ENCODE measurements around the gene EYA2.

The EYA2 gene

DNA sequence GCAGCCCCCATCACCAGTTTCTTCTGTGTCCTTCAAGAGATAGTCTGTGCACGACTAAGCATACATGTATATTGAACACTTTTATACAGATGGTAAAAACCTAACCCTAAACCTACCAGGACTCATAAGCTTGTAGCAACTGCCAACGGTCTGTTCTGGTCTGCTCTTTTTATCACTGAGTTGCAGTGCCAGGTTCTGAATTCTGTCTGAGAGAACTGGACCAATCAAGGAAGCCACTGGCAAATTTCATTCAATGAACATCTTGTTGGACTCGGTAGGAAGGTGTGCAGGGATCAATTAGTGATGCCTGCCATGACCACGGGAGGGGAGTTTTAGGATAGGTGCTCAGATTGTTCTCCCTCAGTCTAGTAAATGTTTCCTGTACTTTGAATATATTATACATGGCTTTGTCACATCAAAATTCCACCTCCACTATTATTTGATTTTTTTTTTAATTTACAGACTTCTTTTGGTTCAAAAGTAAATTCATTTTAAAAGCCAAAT lies 146.8 kb downstream of the EYA2 start:
- DNase-seq (no peak), ATAC-seq (no peak)
- Mint-ChIP-seq H3K9me3 (no peaks in the 10 kb centered on the region), H3K27ac (no peak overlapping the region), H3K4me1 (no peaks in the 10 kb centered on the region), H3K36me3 (ENCODE audit: low read depth) (no peaks in the 10 kb centered on the region), H3K27me3 (peaks cover 9% of the 10 kb centered on the region), H3K4me3 (no peak overlapping the region)

DNA sequence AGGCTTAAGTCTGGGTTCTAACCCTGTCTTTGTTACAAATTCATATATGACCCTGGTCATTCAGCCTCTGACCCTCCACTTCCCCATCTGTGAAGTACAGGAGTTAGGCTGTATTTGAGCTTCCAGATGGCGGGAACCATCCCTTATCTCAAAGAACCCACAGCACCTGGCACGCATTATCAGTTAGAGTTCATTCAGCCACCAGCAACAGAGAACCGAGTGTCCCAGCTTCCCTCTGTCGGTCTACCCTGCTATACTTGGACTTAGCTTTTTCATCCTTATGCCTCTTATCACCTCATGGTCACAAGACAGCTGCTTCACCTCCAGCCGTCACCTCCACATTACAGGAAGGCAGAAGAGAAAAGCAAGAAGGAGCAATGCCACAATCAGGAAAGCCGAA lies 147.8 kb downstream of the EYA2 start:
- Mint-ChIP-seq H3K27ac (no peak overlapping the region), H3K4me1 (no peaks in the 10 kb centered on the region), H3K4me3 (no peak overlapping the region), H3K27me3 (peaks cover 9% of the 10 kb centered on the region), H3K9me3 (no peaks in the 10 kb centered on the region), H3K36me3 (ENCODE audit: low read depth) (no peaks in the 10 kb centered on the region)
- DNase-seq (no peak), ATAC-seq (no peak)

DNA sequence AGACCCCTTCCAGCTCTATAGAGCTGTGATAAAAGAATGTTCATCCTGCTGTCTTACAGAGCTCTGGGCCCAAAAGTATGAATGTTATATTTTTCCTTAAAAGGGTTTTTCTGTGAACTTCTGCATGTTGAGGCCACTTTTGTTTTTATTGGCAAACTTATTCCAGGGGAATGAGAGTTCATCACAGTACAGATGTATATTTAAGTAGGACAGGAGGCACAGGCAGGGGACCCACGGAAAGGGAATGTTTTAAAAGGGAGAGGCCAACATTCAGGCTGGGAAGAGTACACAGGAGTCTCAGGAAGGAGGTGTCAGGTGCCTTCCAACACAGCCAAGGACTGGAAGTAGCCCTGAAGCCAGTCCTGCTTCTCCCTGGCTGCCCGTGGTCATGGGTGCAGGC lies 148.4 kb downstream of the EYA2 start:
- DNase-seq = no peak
- H3K9me3 Mint-ChIP-seq = no peaks in the 10 kb centered on the region
- H3K27ac Mint-ChIP-seq = no peak overlapping the region
- no peak for ATAC-seq
- H3K4me3 Mint-ChIP-seq = no peak overlapping the region
- peaks cover 9% of the 10 kb centered on the region for H3K27me3 Mint-ChIP-seq
- H3K4me1 Mint-ChIP-seq = no peaks in the 10 kb centered on the region
- H3K36me3 Mint-ChIP-seq (ENCODE audit: low read depth) = no peaks in the 10 kb centered on the region

DNA sequence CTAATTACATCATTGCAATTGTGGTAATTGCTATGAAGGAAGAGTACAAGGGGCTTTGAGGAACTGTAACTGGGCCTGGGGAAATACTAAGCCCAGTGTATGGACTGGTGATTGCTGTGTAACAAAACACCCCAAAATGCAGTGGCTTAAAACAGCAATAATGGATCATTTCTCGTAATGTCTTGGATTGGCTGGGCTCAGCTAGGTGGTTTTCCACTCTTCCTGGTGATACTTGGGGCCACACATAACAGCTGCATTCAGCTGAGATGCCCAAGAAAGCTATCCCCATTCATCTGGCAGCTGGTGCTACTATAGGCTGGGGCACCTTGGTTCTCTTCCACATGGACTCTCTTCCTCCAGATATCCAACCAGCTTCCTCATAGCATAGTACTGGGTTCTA lies 150.3 kb downstream of the EYA2 start:
- H3K4me3 Mint-ChIP-seq = no peak overlapping the region
- peaks cover 9% of the 10 kb centered on the region for H3K27me3 Mint-ChIP-seq
- no peaks in the 10 kb centered on the region for H3K36me3 Mint-ChIP-seq (ENCODE audit: low read depth)
- DNase-seq = no peak
- H3K27ac Mint-ChIP-seq = no peak overlapping the region
- H3K9me3 Mint-ChIP-seq = no peaks in the 10 kb centered on the region
- no peaks in the 10 kb centered on the region for H3K4me1 Mint-ChIP-seq
- no peak for ATAC-seq

DNA sequence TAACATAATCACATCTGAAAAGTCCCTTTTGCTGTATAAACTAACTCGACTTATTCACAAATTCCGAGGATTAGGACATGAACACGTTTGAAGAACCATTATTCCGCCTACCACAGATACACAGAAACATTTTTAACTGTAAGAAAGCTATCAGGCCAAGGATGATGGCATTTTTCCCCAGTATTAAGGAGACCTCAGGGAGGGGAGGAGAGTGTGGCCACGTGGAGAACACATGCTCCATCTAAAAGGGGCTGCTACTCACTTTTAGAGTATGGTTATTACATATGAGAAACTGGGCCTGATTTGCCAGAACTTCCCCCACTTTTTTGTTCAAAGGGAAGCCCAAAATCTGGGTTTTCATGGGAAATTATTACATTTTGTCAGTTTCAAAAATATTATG lies 153.4 kb downstream of the EYA2 start:
- H3K4me1 Mint-ChIP-seq = no peaks in the 10 kb centered on the region
- peaks cover 7% of the 10 kb centered on the region for H3K27me3 Mint-ChIP-seq
- H3K9me3 Mint-ChIP-seq = no peaks in the 10 kb centered on the region
- H3K4me3 Mint-ChIP-seq = no peak overlapping the region
- no peaks in the 10 kb centered on the region for H3K36me3 Mint-ChIP-seq (ENCODE audit: low read depth)
- no peak overlapping the region for H3K27ac Mint-ChIP-seq
- DNase-seq (no peak), ATAC-seq (no peak)

DNA sequence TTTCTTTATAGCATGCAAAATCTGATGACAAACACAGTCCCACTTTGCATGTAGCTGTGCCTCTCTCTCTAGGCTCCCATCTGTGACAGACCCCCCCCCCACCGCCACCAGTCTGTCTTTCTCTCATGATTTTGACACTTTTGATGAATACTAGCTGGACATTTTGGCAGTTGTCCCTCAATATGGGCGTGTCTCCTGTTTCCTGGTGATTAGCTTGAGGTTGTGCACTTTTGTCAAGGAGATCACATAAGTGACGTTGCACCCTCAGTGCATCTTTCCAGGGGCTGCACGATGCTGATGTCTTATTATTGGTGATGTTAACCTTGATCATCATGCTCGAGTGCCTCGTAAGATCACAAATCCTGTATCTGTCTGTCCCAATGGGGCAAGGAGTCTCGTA lies 155.1 kb downstream of the EYA2 start:
- H3K9me3 Mint-ChIP-seq = no peaks in the 10 kb centered on the region
- no peaks in the 10 kb centered on the region for H3K4me1 Mint-ChIP-seq
- H3K4me3 Mint-ChIP-seq = no peak overlapping the region
- H3K27ac Mint-ChIP-seq = no peak overlapping the region
- DNase-seq (no peak), ATAC-seq (no peak)
- H3K36me3 Mint-ChIP-seq (ENCODE audit: low read depth) = no peaks in the 10 kb centered on the region
- peaks cover 6% of the 10 kb centered on the region for H3K27me3 Mint-ChIP-seq

DNA sequence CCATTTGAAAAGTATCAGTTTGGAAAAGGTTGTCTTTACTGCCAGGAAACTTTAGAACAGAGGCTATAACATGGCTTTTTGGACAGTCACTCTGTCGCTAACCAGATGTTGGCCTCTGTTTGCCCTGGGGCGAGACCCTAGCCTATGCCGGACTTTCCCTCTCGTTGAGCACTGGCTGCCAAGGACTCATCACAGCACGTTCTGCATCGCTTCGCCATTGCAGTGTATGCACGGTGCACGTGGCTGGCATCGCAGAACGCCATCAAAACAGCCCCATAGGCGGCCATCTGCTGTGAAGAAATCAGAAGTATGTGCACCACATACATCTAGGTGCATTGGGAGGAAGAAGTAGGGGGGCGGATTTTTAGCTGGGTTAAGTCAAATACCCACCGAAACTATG lies 156.4 kb downstream of the EYA2 start:
- Mint-ChIP-seq H3K27me3 (peaks cover 3% of the 10 kb centered on the region), H3K9me3 (peaks cover 5% of the 10 kb centered on the region)
- no peak for ATAC-seq

DNA sequence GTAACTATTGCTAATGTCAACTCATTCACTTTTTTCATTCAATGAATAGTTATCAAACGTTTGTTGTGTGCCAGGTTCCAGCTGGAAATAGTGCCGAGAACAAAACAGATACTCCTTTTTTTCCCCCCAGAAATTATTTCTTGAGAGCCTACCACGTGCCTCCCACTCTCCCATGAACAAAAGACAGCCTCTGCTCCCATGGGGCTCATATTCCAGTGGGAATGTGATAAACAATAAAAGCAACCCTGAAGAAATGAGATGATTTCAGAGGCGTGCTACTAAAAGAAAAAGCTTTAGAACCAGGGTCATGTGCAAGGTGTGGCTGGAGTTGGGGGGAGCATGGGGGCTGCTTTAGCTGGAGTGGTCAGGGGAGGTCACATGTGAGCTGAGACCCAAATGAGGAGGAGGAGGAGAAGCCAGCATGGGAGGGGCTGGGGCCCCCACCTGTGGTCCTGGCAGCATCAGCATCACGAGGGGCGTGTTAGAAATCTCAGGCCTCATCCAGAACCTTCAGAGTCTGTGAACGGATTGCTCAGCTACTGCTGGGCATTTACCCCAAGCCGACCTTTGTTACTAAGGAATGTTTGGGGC lies 157.4 kb downstream of the EYA2 start:
- Mint-ChIP-seq H3K27ac (no peak overlapping the region), H3K36me3 (ENCODE audit: low read depth) (no peaks in the 10 kb centered on the region), H3K9me3 (peaks cover 5% of the 10 kb centered on the region), H3K4me1 (no peaks in the 10 kb centered on the region), H3K4me3 (no peak overlapping the region), H3K27me3 (peaks cover 3% of the 10 kb centered on the region)
- ATAC-seq = no peak
- no peak for DNase-seq

More for the DNA sequence above, 156.4 kb downstream of the EYA2 start:
- H3K4me1 Mint-ChIP-seq = no peaks in the 10 kb centered on the region
- no peak for DNase-seq
- no peak overlapping the region for H3K27ac Mint-ChIP-seq
- no peak overlapping the region for H3K4me3 Mint-ChIP-seq
- no peaks in the 10 kb centered on the region for H3K36me3 Mint-ChIP-seq (ENCODE audit: low read depth)

DNA sequence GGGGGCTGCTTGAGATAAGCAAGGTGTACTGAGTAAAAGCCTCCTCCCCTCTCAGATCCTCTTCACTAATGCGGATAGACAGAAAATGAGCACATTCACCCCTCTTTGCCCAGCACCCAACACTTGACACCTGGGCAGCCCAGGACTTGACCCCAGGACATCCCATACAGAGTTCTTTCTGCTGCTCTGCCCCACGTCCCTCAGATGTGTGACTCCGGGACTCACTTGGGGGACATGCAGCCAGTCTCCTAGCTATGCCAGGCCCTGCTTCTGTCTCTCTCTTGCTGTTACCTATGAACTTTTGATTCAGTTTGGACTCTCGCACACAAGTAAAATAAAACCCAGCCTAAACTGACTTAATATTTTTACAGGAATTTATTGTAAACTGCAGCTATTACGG lies 159.9 kb downstream of the EYA2 start:
- Mint-ChIP-seq H3K27ac (no peak overlapping the region), H3K9me3 (peaks cover 5% of the 10 kb centered on the region), H3K36me3 (ENCODE audit: low read depth) (no peaks in the 10 kb centered on the region), H3K4me1 (no peaks in the 10 kb centered on the region), H3K27me3 (peaks cover 3% of the 10 kb centered on the region), H3K4me3 (no peak overlapping the region)
- no peak for DNase-seq
- no peak for ATAC-seq

DNA sequence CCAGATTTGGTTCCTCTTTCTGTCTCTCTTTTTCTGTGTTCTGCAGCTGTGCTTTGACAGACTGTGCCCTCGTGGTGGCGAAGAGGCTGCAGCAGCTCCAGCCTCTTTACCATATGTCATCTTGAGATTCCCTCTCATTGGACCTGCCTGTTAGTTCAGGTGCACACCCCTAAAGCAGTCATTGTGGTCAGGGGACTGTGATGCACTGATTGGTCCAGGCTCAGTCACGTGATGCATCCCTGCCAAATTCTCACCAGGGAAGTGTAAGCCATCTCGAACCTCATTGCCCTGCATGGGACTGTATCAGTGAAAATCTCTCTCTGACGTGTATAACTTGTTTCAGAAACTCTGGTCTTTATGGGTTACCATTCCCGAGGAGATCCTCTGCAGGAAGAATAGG lies 160.3 kb downstream of the EYA2 start:
- peaks cover 5% of the 10 kb centered on the region for H3K9me3 Mint-ChIP-seq
- H3K36me3 Mint-ChIP-seq (ENCODE audit: low read depth) = no peaks in the 10 kb centered on the region
- ATAC-seq (no peak), DNase-seq (no peak)
- no peak overlapping the region for H3K4me3 Mint-ChIP-seq
- no peaks in the 10 kb centered on the region for H3K4me1 Mint-ChIP-seq
- peaks cover 3% of the 10 kb centered on the region for H3K27me3 Mint-ChIP-seq
- H3K27ac Mint-ChIP-seq = no peak overlapping the region

DNA sequence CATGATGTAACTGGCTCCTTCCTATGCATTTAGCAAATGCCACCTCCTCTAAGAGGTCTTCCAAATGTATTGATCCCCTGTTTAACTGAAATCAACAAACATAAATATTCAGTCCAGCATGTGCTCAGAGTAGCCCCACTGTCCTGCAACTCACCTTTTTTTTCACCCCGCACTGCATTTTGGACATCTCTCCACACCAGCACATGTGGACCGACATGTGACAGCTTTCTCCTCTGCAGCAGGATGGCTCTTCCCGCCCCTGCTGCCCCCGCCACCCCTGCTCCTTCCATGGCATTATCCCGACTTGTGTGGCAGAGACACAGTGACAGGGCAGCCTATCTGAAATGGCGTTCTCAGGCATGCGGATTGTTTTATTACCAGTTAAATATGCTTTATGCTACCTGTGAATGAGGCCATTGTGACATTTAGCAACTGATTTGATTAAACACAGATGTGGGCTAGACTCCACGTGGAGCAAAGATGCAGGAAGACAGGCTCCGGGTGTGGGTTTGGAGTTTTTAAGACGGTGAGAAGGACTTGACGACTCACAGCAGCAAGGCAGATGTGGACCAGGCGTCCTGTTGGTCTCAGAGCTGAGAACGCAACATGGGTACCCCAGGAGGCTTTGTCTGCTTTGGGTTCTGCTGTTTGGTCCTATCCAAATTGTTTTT lies 161.2 kb downstream of the EYA2 start:
- DNase-seq (no peak), ATAC-seq (no peak)
- Mint-ChIP-seq H3K4me1 (no peaks in the 10 kb centered on the region), H3K36me3 (ENCODE audit: low read depth) (no peaks in the 10 kb centered on the region), H3K4me3 (no peak overlapping the region), H3K27ac (no peak overlapping the region), H3K9me3 (peaks cover 5% of the 10 kb centered on the region), H3K27me3 (peaks cover 3% of the 10 kb centered on the region)

DNA sequence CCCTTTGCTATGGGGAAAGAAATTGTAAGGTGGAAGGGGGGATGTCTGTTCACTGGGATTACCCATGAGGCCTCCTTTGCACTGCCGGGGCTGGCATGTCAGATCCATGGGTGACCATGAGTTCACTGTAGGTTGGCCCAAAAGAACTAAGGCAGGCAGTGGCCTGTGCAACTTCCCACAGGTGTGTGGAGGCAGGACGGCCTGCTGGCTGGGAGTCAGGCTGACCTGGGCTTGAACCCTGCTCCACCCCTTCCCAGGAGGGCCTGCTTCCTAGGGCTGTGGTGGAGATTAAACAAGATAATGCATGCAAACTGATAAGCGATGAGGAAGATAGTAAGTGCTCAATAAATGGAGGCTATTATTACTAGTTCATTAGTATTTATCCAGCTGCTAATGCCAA lies 163.0 kb downstream of the EYA2 start:
- H3K4me1 Mint-ChIP-seq = no peaks in the 10 kb centered on the region

DNA sequence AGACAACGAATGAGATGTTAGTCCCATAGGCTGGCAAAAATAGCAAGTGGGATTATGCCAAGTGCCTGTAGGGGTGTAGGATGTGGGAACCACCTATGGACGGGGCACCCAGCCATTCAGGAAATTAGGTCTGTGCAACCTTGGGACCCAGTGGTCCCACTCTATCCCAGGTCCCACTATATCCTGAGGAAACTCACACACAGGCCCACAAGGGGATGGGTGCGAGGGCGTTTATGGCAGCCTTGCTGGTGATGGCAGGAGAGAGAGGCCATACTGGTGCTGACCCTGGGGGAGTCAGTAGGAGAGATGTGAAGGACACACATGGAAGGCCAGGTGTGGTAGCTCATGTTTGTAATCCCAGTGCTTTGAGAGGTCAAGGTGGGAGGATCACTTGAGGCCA lies 163.6 kb downstream of the EYA2 start:
- H3K4me1 Mint-ChIP-seq = no peaks in the 10 kb centered on the region
- peaks cover 10% of the 10 kb centered on the region for H3K27me3 Mint-ChIP-seq
- H3K4me3 Mint-ChIP-seq = no peak overlapping the region
- H3K36me3 Mint-ChIP-seq (ENCODE audit: low read depth) = no peaks in the 10 kb centered on the region
- H3K27ac Mint-ChIP-seq = no peak overlapping the region
- ATAC-seq (no peak), DNase-seq (no peak)
- H3K9me3 Mint-ChIP-seq = peaks cover 5% of the 10 kb centered on the region

More for the DNA sequence above, 163.0 kb downstream of the EYA2 start:
- peaks cover 5% of the 10 kb centered on the region for H3K9me3 Mint-ChIP-seq
- no peaks in the 10 kb centered on the region for H3K36me3 Mint-ChIP-seq (ENCODE audit: low read depth)
- no peak overlapping the region for H3K27ac Mint-ChIP-seq
- H3K27me3 Mint-ChIP-seq = peaks cover 5% of the 10 kb centered on the region
- H3K4me3 Mint-ChIP-seq = no peak overlapping the region
- DNase-seq (no peak), ATAC-seq (no peak)

DNA sequence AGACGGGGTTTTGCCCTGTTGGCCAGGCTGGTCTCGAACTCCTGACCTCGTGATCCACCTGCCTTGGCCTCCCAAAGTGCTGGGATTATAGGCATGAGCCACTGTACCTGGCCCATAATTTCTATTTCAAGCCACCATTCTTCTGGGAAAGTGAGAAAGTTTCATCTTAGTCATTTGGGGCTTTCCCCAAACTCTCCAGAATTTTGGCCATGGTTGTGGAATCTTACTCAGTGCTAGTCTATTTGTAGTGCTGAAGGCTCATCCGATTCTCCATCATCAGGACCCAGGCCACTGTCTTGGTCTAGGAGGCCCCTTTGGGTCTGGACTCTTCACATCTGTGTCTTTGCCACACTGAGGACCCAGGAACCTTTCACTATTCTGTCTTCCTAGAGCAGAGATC lies 164.9 kb downstream of the EYA2 start:
- Mint-ChIP-seq H3K4me1 (no peaks in the 10 kb centered on the region), H3K9me3 (peaks cover 7% of the 10 kb centered on the region), H3K27ac (no peak overlapping the region), H3K27me3 (peaks cover 13% of the 10 kb centered on the region), H3K4me3 (no peak overlapping the region), H3K36me3 (ENCODE audit: low read depth) (no peaks in the 10 kb centered on the region)
- no peak for ATAC-seq
- no peak for DNase-seq

DNA sequence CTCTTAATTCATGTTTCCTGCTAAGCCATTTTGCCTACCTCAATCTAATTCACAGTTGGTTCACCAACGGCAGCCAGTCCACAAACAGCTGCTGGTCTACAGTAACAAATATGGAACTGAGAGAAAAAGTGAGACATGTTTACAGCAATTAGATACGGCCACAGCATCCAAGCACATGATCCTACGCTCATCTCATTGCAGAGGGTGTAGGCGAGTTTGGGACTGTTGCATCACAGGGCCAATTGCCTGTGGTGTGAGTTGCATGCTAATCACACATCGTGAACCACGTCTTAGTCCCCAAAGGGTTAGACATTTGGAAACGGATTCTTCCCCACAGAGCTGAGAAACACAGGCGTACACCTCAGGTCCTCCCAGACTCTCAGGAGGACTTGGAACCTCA lies 166.9 kb downstream of the EYA2 start:
- DNase-seq (no peak), ATAC-seq (no peak)
- H3K4me1 Mint-ChIP-seq = no peaks in the 10 kb centered on the region
- H3K4me3 Mint-ChIP-seq = no peak overlapping the region
- H3K27ac Mint-ChIP-seq = no peak overlapping the region
- H3K27me3 Mint-ChIP-seq = peaks cover 16% of the 10 kb centered on the region
- peaks cover 6% of the 10 kb centered on the region for H3K9me3 Mint-ChIP-seq
- no peaks in the 10 kb centered on the region for H3K36me3 Mint-ChIP-seq (ENCODE audit: low read depth)
